ENCODE data around the gene ERCC1. TPM values are rescaled to one million over a fixed set of nuclear protein-coding genes. Genes with fewer than 3 reads are reported as not detected.
"Not testable (repeated sequence)": the region's sequence is repeated elsewhere in the genome, so short reads cannot be mapped to it uniquely, and the experiment has no call there.

The ERCC1 gene
- total RNA-seq, 2 experiments from 2014 or later, result 32.5 to 32.6 TPM

GRCh38 chr19:45408830-45409556 lies 14.7 kb downstream of the ERCC1 start:
- POLR2A ChIA-PET, result no interaction called here

GRCh38 chr19:45408121-45408520 lies 15.6 kb downstream of the ERCC1 start:
- H3K27me3 ChIP-seq (ENCODE audit: control insufficient read depth in 1 of 2, insufficient read depth in 2 of 2, low read length in 2 of 2), result peaks cover 19 to 21% of the 10 kb centered on the region in 2 experiments
- peaks cover 0 to 3% of the 10 kb centered on the region in 2 experiments for H3K9me3 ChIP-seq (ENCODE audit: control insufficient read depth in 1 of 2, insufficient read depth in 1 of 2, low read length in 2 of 2)
- H3K4me1 ChIP-seq (ENCODE audit: insufficient read depth, low read length), result peaks cover 38% of the 10 kb centered on the region
- H3K4me3 Mint-ChIP-seq, result peak overlapping the region; percentile 44
- intact Hi-C loops (cut with DNase I, micrococcal nuclease), result loop anchor here in 1 of 2 experiments (10.0 kb wide), 2 partner anchors 153 to 457 kb away; partner anchors contain the start of genes FOXA3, MARK4 and SYMPK
- H3K4me3 ChIP-seq (ENCODE audit: low read length), result no peak overlapping the region
- POLR2A ChIA-PET, result interaction anchor here (1.5 kb wide), 1 partner anchor 71 kb away, joined by 6 read pairs; no protein-coding TSS in a partner anchor
- H3K36me3 ChIP-seq (ENCODE audit: insufficient read depth, low read length), result peaks cover 6% of the 10 kb centered on the region
- no peaks in the 10 kb centered on the region for H3K9me3 Mint-ChIP-seq
- no peak for TF ChIP-seq CTCF (IDR thresholded peaks at IDR 0.05)
- H3K36me3 Mint-ChIP-seq (ENCODE audit: low read depth), result peaks cover 20% of the 10 kb centered on the region
- no peak overlapping the region for H3K27ac Mint-ChIP-seq
- CTCF ChIA-PET, result interaction anchor here (1.2 to 1.5 kb wide), 2 partner anchors 31 to 71 kb away, joined by 3 to 8 read pairs; no protein-coding TSS in a partner anchor
- DNase-seq, result peak in 1 of 14 experiments; percentile 20
- H3K27ac ChIP-seq (ENCODE audit: low read depth in 1 of 2, low read length in 2 of 2), result no peak overlapping the region
- peaks cover 29% of the 10 kb centered on the region for H3K27me3 Mint-ChIP-seq
- H3K4me1 Mint-ChIP-seq (ENCODE audit: low read depth), result peaks cover 36% of the 10 kb centered on the region
- no peak for ATAC-seq (ENCODE audit: poor library complexity)

More at GRCh38 chr19:45408830-45409556, 14.7 kb downstream of the ERCC1 start:
- H3K4me3 Mint-ChIP-seq, result no peak overlapping the region
- no peak for TF ChIP-seq CTCF (IDR thresholded peaks at IDR 0.05)
- Histone ChIP-seq H3K27me3 (ENCODE audit: control insufficient read depth in 1 of 2, insufficient read depth in 2 of 2, low read length in 2 of 2) (peaks cover 11 to 12% of the 10 kb centered on the region in 2 experiments), H3K9me3 (ENCODE audit: control insufficient read depth in 1 of 2, insufficient read depth in 1 of 2, low read length in 2 of 2) (peaks cover 0 to 3% of the 10 kb centered on the region in 2 experiments), H3K4me1 (ENCODE audit: insufficient read depth, low read length) (peaks cover 33% of the 10 kb centered on the region), H3K27ac (ENCODE audit: low read depth in 1 of 2, low read length in 2 of 2) (no peak overlapping the region), H3K36me3 (ENCODE audit: insufficient read depth, low read length) (peaks cover 12% of the 10 kb centered on the region), H3K4me3 (ENCODE audit: low read length) (no peak overlapping the region)
- H3K9me3 Mint-ChIP-seq, result no peaks in the 10 kb centered on the region
- ATAC-seq (ENCODE audit: poor library complexity) (no peak), DNase-seq (peak in 1 of 14 experiments; percentile 28)
- CTCF ChIA-PET, result interaction anchor here (1.5 kb wide), 1 partner anchor 76 kb away, joined by 3 read pairs; no protein-coding TSS in a partner anchor
- H3K27ac Mint-ChIP-seq, result no peak overlapping the region
- intact Hi-C loops (cut with DNase I, micrococcal nuclease), result loop anchor here in 1 of 2 experiments (10.0 kb wide), 2 partner anchors 154 to 456 kb away; partner anchors contain the start of genes FOXA3, MARK4 and SYMPK
- H3K27me3 Mint-ChIP-seq, result peaks cover 20% of the 10 kb centered on the region
- peaks cover 29% of the 10 kb centered on the region for H3K4me1 Mint-ChIP-seq (ENCODE audit: low read depth)
- H3K36me3 Mint-ChIP-seq (ENCODE audit: low read depth), result peaks cover 29% of the 10 kb centered on the region

- CTCF ChIA-PET, result interaction anchor here (1.2 to 1.5 kb wide), 2 partner anchors 32 to 71 kb away, joined by 3 to 8 read pairs; no protein-coding TSS in a partner anchor
- H3K4me3 ChIP-seq (ENCODE audit: low read length); H3K9me3 Mint-ChIP-seq; H3K36me3 ChIP-seq (ENCODE audit: insufficient read depth, low read length); DNase-seq; ATAC-seq (ENCODE audit: poor library complexity); H3K27ac ChIP-seq (ENCODE audit: low read depth in 1 of 2, low read length in 2 of 2); H3K9me3 ChIP-seq (ENCODE audit: control insufficient read depth in 1 of 2, insufficient read depth in 1 of 2, low read length in 2 of 2); H3K27ac Mint-ChIP-seq: not testable (repeated sequence)
- Mint-ChIP-seq H3K4me3 (peak overlapping the region; percentile 6), H3K36me3 (ENCODE audit: low read depth) (peaks cover 16% of the 10 kb centered on the region), H3K27me3 (peaks cover 34% of the 10 kb centered on the region), H3K4me1 (ENCODE audit: low read depth) (peaks cover 40% of the 10 kb centered on the region)
- POLR2A ChIA-PET, result interaction anchor here (1.5 kb wide), 1 partner anchor 71 kb away, joined by 6 read pairs; no protein-coding TSS in a partner anchor
- Histone ChIP-seq H3K4me1 (ENCODE audit: insufficient read depth, low read length) (peaks cover 40% of the 10 kb centered on the region), H3K27me3 (ENCODE audit: control insufficient read depth in 1 of 2, insufficient read depth in 2 of 2, low read length in 2 of 2) (peaks cover 24 to 26% of the 10 kb centered on the region in 2 experiments)
- intact Hi-C loops (cut with DNase I, micrococcal nuclease), result loop anchor here (2.0 to 10.0 kb wide), 4 partner anchors 17 to 457 kb away; partner anchors contain the start of genes ERCC2 (in 2 of the 2), FOXA3 (in 1 of the 2), MARK4 (in 1 of the 2) and SYMPK (in 1 of the 2)
Observed at GRCh38 chr19:45407585-45407984, 16.1 kb downstream of the ERCC1 start.

Data from CD4-positive, alpha-beta T cell (primary cell).